Bronchial epithelial cell (primary cell): ENCODE measurements around the gene OLIG1. TPM values are rescaled to one million over a fixed set of nuclear protein-coding genes. Genes with fewer than 3 reads are reported as not detected.

Source experiments
- DNase-seq: peaks from one replicate; pipeline ENCODE4 v3.0.0-alpha.2; 2010; ENCODE audit warnings: low read depth
- FAIRE-seq: peaks from 2 replicates; lab custom pipeline; 2011; peaks lifted over from hg19 to GRCh38; lab: Jason Lieb, UNC
- H3K27me3 ChIP-seq: 2 replicates; pipeline ENCODE4 v1.5.1; 2011; ENCODE audit warnings: low read length; ENCODE audit not compliant: control insufficient read depth, insufficient read depth
- H3K36me3 ChIP-seq: 2 replicates; pipeline ENCODE4 v1.5.1; 2011; ENCODE audit warnings: low read length; ENCODE audit not compliant: control insufficient read depth, insufficient read depth
- H3K4me3 ChIP-seq: 2 replicates; pipeline ENCODE4 v1.5.1; 2011; ENCODE audit warnings: mild to moderate bottlenecking, low read depth, low read length, control low read depth
- CTCF ChIP-seq: IDR thresholded peaks from 2 replicates; pipeline ENCODE4 v1.5.1; 2011; ENCODE audit warnings: mild to moderate bottlenecking, moderate library complexity, low read length, control low read depth, inconsistent platforms; ENCODE audit not compliant: insufficient read depth, severe bottlenecking
- total RNA-seq: library from RNA; depleted of rRNA; stranded (reverse); fragments of >200 nt; gene quantifications from 2 replicates; pipeline ENCODE4 v1.2.1, GENCODE V29; 2014

Gene OLIG1
- total RNA-seq, 1 donor from 2014 or later: not detected

GRCh38 chr21:33067043-33067442 is 2.9 kb upstream of the OLIG1 start:
- Histone ChIP-seq H3K27me3 (peaks cover 30% of the 10 kb centered on the region), H3K4me3 (no peak overlapping the region), H3K36me3 (no peaks in the 10 kb centered on the region)
- DNase-seq (no peak), FAIRE-seq (no peak)
- no peak for TF ChIP-seq CTCF

- no peak for FAIRE-seq
- DNase-seq: no peak
- peaks cover 32% of the 10 kb centered on the region for H3K27me3 ChIP-seq
Measured at GRCh38 chr21:33067457-33067856, 2.5 kb upstream of the OLIG1 start.

GRCh38 chr21:33069243-33069642 is 698 bp upstream of the OLIG1 start:
- no peak overlapping the region for H3K4me3 ChIP-seq
- peaks cover 45% of the 10 kb centered on the region for H3K27me3 ChIP-seq
- no peak for TF ChIP-seq CTCF
- H3K36me3 ChIP-seq: no peaks in the 10 kb centered on the region
- FAIRE-seq (no peak), DNase-seq (no peak)

More at GRCh38 chr21:33067457-33067856, 2.5 kb upstream of the OLIG1 start:
- Histone ChIP-seq H3K4me3 (no peak overlapping the region), H3K36me3 (no peaks in the 10 kb centered on the region)
- no peak for TF ChIP-seq CTCF

- peaks cover 48% of the 10 kb centered on the region for H3K27me3 ChIP-seq
- DNase-seq (no peak), FAIRE-seq (no peak)
- H3K4me3 ChIP-seq: no peak overlapping the region
- no peaks in the 10 kb centered on the region for H3K36me3 ChIP-seq
- TF ChIP-seq CTCF: no peak
Measured at GRCh38 chr21:33069645-33069993, 322 bp upstream of the OLIG1 start.

- peaks cover 48% of the 10 kb centered on the region for H3K27me3 ChIP-seq
- no peak for TF ChIP-seq CTCF
- H3K36me3 ChIP-seq: no peaks in the 10 kb centered on the region
- FAIRE-seq: no peak
- no peak overlapping the region for H3K4me3 ChIP-seq
- DNase-seq: no peak
Measured at GRCh38 chr21:33070744-33070997, 730 bp downstream of the OLIG1 start.

- no peak for FAIRE-seq
- no peak for DNase-seq
- no peaks in the 10 kb centered on the region for H3K36me3 ChIP-seq
- H3K4me3 ChIP-seq: no peak overlapping the region
- no peak for TF ChIP-seq CTCF
- peaks cover 48% of the 10 kb centered on the region for H3K27me3 ChIP-seq
Measured at GRCh38 chr21:33070998-33071769, 1.2 kb downstream of the OLIG1 start.
